ENCODE results near the gene RNU1-3.
"Not testable (repeated sequence)": the region's sequence is repeated elsewhere in the genome, so short reads cannot be mapped to it uniquely, and the experiment has no call there.

The RNU1-3 gene

GRCh38 chr1:16636551-16637195, 30.1 kb downstream of the RNU1-3 start:
- DNase-seq, result not testable (repeated sequence)

GRCh38 chr1:16635959-16636358, 30.8 kb downstream of the RNU1-3 start:
- DNase-seq, result not testable (repeated sequence)

- not testable (repeated sequence) for DNase-seq
Measured at GRCh38 chr1:16633540-16634282, 33.0 kb downstream of the RNU1-3 start.

- DNase-seq, result not testable (repeated sequence)
Measured at GRCh38 chr1:16632044-16632850, 34.5 kb downstream of the RNU1-3 start.

- no peak for DNase-seq
Measured at GRCh38 chr1:16631248-16632043, 35.3 kb downstream of the RNU1-3 start.

DNA sequence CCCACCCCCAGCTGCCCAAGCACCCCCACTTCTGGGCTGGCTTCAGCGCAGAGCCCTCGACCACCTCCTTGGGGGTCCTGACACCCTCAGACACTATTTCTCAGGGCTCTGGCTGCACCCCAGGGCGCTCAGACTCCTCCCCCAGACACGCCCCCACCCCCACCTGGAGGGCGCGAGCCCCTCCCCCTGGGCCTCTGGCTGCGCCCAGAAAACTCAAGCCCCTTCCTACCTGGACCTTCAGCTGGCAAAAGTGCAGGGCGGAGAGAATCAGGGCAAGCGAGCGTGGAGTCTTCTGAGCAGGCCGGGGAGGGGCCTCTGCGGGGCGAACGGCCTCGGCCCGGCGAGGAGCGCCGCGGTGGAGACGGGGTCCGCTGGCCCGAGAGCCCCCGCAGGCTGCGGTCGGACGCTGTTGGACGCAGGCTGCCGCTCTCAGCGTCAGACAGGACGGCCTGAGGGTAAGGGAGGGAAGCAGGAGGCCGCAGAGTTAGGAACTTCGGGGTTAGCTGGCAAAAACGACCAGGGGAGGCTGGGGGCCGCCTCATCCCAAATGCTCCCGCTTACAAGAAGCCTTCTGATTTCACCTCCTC, 36.0 kb downstream of the RNU1-3 start:
- DNase-seq, result no peak

GRCh38 chr1:16629916-16630530, 36.7 kb downstream of the RNU1-3 start:
- not testable (repeated sequence) for DNase-seq

GRCh38 chr1:16628361-16629111, 38.2 kb downstream of the RNU1-3 start:
- no peak for DNase-seq

DNA sequence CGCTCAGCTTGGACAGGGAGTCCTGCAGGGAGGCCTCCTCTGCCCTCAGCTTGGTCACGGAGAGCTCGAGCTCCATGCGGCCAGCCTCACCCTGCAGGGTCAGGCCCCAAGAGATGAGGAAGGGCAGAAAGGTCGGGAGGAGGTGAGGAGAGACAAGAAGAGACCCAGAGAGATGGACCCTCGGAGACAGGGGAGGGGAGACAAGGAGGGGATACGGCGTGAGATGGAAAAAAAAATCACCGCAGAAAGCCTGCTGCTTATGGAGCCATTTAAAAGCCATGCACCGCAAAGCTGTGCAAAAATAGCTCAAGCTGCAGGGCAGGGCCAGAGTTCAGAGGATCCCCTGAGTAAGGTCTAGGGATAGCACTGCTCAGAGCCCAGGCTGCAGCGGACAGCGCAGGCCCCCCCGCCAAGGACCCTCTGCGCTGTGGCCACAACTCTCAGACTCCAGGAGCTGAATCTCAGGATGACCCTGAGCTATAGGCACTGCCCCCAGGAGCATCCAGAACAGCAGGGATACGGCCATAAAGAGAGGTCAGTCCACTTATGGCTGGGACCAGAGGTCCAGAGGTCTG, 40.3 kb downstream of the RNU1-3 start:
- not testable (repeated sequence) for DNase-seq

DNA sequence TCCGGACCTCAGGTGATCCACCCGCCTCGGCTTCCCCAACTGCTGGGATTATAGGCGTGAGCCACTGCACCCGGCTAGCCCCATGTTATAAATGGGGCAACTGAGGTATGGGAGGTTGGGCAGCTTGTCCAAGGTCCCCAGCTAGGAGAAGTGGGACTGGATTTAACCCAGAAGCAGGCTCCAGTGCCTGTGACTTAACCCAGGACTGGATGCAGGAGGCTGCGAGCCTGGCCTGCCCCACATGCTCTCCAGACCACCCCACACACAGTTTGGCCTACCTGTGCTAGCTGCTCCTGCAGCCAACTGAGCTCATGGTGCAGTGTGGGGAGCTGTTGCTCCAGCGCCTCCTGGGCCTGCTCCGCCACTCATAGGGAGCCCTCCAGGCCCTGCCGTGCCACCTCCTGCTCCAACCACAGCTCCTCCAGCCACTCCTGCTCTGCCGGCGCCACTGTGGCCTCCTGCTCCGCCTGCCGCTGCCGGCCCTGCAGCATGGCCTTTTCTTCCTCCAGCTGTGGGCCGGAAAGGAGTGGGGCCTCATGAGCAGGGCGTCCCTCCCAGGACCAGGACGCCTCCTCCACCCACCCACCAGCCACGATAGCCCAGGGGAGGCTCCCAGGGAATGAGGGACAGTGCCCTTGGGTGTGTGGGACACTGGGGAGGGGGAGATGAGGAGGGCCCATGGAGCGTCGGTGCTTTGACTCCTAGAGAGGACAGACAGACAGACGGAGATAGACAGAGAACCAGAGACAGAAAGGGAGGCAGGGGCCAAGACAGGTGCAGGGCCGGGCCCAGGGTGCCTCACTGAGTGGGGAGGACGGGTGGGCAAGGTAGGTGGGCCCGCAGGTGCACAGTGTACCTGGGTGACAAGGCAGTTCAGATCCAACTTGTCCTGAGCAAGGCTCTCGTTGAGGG, 41.0 kb downstream of the RNU1-3 start:
- no peak for DNase-seq

GRCh38 chr1:16623812-16624719, 42.7 kb downstream of the RNU1-3 start:
- DNase-seq, result not testable (repeated sequence)

GRCh38 chr1:16623337-16623736, 43.4 kb downstream of the RNU1-3 start:
- not testable (repeated sequence) for DNase-seq

DNA sequence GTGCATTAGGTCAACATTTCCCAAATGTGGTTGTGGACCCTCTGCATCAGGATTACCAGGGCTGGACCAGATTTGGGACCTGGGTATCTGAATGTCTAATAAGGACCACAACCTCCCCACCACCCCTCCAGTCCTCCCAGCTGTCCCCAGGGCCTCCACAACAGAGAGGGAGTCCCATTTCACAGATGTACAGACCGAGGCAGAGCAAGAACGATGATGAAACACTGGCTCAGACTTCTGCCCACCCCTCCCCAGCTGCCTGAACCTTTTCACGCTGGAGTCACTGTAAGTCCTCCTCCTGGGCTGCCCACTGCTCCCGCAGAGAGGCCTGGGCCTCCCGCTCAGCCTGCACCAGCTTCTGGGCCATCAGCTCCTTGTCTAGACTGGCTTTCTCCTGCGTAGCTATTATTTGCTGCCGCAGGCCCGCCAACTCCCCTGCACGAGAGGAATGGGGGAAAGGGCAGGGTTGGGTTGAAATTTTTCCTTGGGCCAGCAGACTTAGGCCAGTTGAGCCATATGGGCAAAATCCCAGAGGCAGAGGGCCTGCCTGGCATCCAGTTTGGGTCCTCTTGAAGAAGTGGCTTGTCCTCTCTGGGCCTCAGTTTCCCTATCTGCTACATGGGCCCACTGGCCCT, 45.0 kb downstream of the RNU1-3 start:
- DNase-seq, result not testable (repeated sequence)

DNA sequence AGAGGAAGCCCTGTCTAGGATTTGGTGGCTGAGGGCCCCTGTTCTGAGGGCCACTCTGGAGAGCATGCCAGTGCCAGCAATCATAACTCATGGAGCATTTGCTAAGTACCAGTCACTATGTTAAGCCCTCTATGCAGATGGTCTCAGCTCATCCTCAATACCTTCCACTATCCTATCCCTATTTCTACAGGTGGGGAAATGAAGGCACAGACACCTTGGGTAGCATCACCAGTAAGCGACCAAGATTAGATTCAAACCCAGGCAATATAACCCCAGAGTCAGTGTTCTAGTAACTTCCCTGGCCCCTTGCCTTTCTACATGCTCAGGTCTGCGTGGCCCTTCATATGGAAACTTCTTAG, 45.5 kb downstream of the RNU1-3 start:
- DNase-seq, result no peak

DNA sequence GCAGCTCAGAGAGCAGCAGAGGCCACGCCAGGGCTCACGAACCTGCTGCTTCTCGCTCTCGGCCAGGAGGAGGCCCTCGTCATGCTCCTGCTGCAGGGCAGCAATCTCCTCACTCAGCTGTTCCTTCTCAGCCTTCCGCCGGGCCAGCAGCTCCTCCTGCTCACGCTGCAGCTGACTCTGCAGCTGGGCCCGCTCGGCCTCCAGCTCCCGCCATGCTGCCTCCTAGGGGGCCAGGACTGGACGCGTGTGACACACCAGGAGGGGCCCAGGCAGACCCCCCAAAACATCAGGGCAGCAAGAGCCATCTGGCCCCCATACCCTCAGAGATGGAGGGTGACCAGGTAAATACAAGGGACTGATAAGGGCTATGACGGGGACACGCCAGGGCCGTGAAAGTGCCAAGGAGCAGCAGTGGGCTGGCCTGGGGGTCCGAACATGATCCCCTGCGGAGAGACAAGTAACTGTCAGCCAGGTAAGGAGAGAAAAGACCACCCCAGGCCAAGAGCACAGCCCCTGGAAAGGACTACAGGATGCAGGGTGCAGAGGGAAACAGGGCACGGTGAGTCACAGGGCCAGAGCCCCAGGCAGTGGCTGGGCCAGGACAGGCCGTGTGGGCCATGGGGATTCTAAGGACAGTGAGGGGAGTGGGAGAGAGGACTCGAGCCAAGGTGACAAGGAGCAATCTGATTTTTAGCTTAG, 46.8 kb downstream of the RNU1-3 start:
- DNase-seq, result not testable (repeated sequence)

- DNase-seq, result no peak
Measured at GRCh38 chr1:16618719-16619118, 48.0 kb downstream of the RNU1-3 start.

Data from T-helper 9 cell (primary cell).